NCI-H1105 treated with DMSO at 0.1 percent for 48 hours (cell line): ENCODE measurements around the gene DLX3.

Source experiments
- DNase-seq: peaks from one replicate; lab custom pipeline; 2025; lab: John Stamatoyannopoulos, UW

The DLX3 gene

GRCh38 chr17:49992191-49992932 is 2.7 kb downstream of the DLX3 start:
- no peak for DNase-seq

GRCh38 chr17:49991409-49991808 is 3.6 kb downstream of the DLX3 start:
- no peak for DNase-seq

- no peak for DNase-seq
Observed at GRCh38 chr17:49990921-49991320, 4.1 kb downstream of the DLX3 start.

- DNase-seq = no peak
Observed at GRCh38 chr17:49990331-49990730, 4.7 kb downstream of the DLX3 start.

- DNase-seq = no peak
Observed at GRCh38 chr17:49989518-49989880, 5.5 kb downstream of the DLX3 start.

- DNase-seq = peak; percentile 86
Observed at GRCh38 chr17:49987681-49988441, 7.2 kb downstream of the DLX3 start.

- DNase-seq = no peak
Observed at GRCh38 chr17:49987290-49987585, 7.8 kb downstream of the DLX3 start.

GRCh38 chr17:49986396-49987289 is 8.4 kb downstream of the DLX3 start:
- no peak for DNase-seq

GRCh38 chr17:49985310-49985990 is 9.6 kb downstream of the DLX3 start:
- DNase-seq = peak; percentile 13

- no peak for DNase-seq
Observed at GRCh38 chr17:49984776-49985175, 10.2 kb downstream of the DLX3 start.

GRCh38 chr17:49984283-49984682 is 10.7 kb downstream of the DLX3 start:
- no peak for DNase-seq

GRCh38 chr17:49980703-49981197 is 14.3 kb downstream of the DLX3 start:
- peak; percentile 41 for DNase-seq

GRCh38 chr17:49979748-49980479 is 15.1 kb downstream of the DLX3 start:
- DNase-seq = no peak

GRCh38 chr17:49978501-49978900 is 16.5 kb downstream of the DLX3 start:
- DNase-seq = no peak

GRCh38 chr17:49977463-49978389 is 17.3 kb downstream of the DLX3 start:
- DNase-seq = no peak

- no peak for DNase-seq
Observed at GRCh38 chr17:49976828-49977202, 18.2 kb downstream of the DLX3 start.

GRCh38 chr17:49976163-49976827 is 18.7 kb downstream of the DLX3 start:
- peak; percentile 71 for DNase-seq

GRCh38 chr17:49975531-49975930 is 19.5 kb downstream of the DLX3 start:
- no peak for DNase-seq

GRCh38 chr17:49973271-49973615 is 21.8 kb downstream of the DLX3 start:
- DNase-seq = no peak
